Epithelial cell of esophagus (primary cell): ENCODE results near the gene PDXDC1.
"Not testable (repeated sequence)": the region's sequence is repeated elsewhere in the genome, so short reads cannot be mapped to it uniquely, and the experiment has no call there.

Experiments
- DNase-seq: peaks from one replicate; pipeline ENCODE4 v3.0.0; 2010; ENCODE audit warnings: low read depth
- H3K4me3 ChIP-seq: 2 replicates; pipeline ENCODE4 v1.5.1; 2011; ENCODE audit warnings: mild to moderate bottlenecking, low read length, control low read depth
- CTCF ChIP-seq: IDR thresholded peaks from 2 replicates; pipeline ENCODE4 v1.5.1; 2011; ENCODE audit warnings: low read depth, mild to moderate bottlenecking, low read length, control low read depth, inconsistent platforms; ENCODE audit not compliant: insufficient read depth; ENCODE audit errors: missing control alignments

Gene PDXDC1

GRCh38 chr16:15049581-15050180, 74.9 kb downstream of the PDXDC1 start:
- no peak overlapping the region for H3K4me3 ChIP-seq
- no peak for DNase-seq
- no peak for TF ChIP-seq CTCF

DNA sequence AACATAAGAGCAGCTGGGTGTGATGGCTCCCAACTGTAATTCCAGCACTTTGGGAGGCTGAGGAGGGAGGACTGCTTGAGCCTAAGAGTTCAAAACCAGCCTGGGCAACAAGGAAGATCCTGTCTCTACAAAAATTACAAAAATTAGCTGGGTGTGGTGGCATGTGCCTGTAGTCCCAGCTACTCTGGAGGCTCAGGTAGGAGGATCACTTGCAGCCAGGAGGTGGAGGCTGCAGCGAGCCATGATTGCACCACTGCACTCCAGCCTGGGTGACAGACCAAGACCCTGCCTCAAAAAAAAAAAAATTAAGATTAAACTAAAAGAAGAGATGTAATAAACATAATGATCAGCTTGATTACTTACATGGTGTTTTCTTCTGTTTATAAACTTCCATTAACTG, 75.6 kb downstream of the PDXDC1 start:
- not testable (repeated sequence) for H3K4me3 ChIP-seq, DNase-seq

DNA sequence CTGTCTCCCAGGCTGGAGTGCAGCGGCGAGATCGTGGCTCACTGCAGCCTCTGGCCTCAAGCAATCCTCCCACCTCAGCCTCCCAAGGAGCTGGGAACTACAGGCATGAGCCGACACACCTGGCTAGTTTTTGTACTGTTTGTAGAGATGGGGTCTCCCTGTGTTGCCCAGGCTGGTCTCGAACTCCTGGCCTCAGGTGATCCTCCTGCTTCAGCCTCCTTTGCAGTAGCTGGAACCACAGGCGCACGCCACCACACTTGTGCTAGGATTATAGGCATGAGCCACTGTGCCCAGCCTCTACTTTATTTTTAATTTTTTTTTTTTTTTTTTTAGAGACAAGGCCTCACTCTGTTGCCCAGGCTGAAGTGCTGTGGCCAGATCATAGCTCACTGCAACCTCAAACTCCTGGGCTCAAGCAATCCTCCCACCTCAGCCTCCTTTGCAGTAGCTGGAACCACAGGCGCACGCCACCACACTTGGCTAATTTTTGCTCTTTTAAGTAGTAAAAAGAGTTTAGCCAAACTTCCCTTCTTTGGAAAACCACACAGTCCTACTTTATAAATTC, 76.6 kb downstream of the PDXDC1 start:
- no peak overlapping the region for H3K4me3 ChIP-seq

DNA sequence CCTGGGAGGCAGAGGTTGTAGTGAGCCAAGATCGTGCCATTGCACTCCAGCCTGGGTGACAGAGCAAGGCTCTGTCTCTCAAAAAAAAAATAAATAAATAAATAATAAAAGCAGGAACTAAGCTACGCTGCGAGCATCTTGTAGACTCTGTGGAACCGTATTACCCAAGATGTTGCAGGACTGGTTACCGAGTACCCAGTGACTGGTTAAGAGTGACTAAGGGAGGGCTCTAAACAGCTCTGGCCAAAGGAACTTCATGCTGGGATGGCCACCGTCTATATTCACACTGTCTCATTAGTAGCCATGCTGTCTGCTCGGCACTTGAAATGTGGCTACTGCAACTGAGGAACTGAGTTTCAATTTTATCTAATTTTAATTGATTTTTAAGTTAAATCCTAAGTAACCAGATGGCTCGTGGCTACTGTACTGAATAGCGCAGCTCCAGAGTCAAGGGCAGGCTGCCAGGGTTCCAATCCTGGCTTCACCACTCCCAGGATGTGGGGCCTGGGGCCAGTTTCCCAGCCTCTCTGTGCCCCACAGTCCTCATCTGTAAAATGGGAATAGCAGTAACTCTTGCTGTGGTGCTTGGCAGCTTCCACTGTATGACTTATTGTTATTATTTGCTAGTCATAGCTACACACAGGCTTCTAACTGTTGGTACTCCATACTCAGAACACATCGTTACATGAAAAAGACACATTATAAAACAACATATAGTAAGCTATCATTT, 78.1 kb downstream of the PDXDC1 start:
- no peak for TF ChIP-seq CTCF
- no peak overlapping the region for H3K4me3 ChIP-seq
- peak; percentile 77 for DNase-seq

More for the DNA sequence above, 76.6 kb downstream of the PDXDC1 start:
- TF ChIP-seq CTCF, result no peak
- DNase-seq, result no peak

GRCh38 chr16:15053904-15054303, 79.1 kb downstream of the PDXDC1 start:
- TF ChIP-seq CTCF, result no peak
- no peak for DNase-seq
- H3K4me3 ChIP-seq, result no peak overlapping the region

DNA sequence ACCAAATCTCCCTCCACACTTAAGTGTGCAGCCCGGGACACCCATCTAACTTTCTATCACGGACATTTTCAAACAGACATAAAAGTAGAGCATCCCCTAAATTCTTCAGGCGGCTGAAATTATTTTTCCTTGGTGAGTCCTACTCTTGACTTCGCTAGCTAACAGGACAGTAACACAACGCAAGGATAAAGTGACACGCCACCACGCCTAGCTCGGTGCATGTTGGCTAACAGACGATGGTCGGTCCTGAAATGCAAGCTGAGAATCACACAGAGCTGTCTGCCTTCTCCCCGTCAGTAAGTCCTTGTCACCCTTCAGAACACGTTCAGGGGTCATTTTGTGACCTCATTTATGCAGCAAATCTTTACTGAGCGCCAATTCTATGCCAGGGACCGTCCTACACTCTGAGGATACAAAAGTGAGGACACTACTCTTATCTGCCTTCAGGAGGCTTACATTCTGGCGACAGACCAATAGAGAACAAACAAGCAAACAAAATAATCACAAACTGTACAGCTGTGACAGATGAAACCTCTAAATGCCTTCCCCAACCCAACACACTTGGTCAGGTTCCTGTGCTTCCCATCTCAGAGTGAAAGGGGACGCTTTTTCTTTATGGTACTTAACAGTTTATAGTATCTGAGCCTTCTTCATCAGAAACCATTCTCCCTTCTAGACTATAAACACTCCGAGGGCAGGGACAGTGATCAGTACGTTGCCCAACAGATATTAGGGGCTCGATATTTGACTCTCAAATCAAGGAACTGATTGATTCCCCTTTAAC, 79.7 kb downstream of the PDXDC1 start:
- no peak for TF ChIP-seq CTCF
- peak overlapping the region; percentile 81 for H3K4me3 ChIP-seq
- no peak for DNase-seq
